Measurements from ENCODE around the gene TPCN1. TPM values are rescaled to one million over a fixed set of nuclear protein-coding genes. Genes with fewer than 3 reads are reported as not detected.

Gene TPCN1
- total RNA-seq, 1 experiment from 2014 or later: 29.7 TPM

DNA sequence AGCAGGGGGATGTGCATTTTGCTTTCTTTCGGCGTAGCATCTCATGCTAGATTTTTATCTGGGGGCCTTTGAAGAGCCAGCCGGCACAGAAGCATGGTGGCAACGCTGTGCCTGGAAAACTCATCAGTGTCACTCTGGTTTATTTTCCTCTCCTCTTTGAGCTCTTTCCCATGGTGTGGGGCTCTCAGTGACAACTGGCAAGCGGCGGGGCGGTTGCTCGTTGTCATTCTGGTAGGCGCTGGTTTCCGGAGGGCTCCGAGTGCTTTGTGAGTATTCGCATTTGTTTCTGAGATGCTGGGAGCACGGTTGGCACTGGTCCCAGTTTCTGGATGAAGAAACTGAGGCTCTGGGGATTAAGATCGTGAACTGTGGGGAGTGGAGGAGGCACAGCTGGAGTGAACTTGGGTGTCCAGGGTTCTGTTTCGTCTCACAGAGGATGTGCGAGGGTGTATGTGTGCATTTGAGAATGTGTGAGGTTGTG, 23.3 kb downstream of the TPCN1 start:
- ChIA-PET POLR2A (no interaction called here), CTCF (no interaction called here), RAD21 (ENCODE audit: low non-redundant PET in 1 of 2, low total read pairs in 2 of 2, uncharacterized antibody in 2 of 2, unreplicated experiment in 2 of 2) (no interaction called here)
- H3K27ac ChIP-seq (ENCODE audit: low read depth, low read length): no peak overlapping the region
- intact Hi-C loops (cut with micrococcal nuclease): no loop called here
- no peaks in the 10 kb centered on the region for H3K9me3 ChIP-seq (ENCODE audit: control insufficient read depth in 1 of 2, insufficient read depth in 1 of 2, low read depth in 1 of 2, low read length in 2 of 2)
- peaks cover 22 to 33% of the 10 kb centered on the region in 2 experiments for H3K4me1 ChIP-seq (ENCODE audit: control insufficient read depth in 1 of 2, insufficient read depth in 2 of 2, low read length in 2 of 2)
- H4K20me1 ChIP-seq (ENCODE audit: insufficient read depth): no peaks in the 10 kb centered on the region
- H3K79me2 ChIP-seq (ENCODE audit: insufficient read depth, low read length): no peaks in the 10 kb centered on the region
- no peak overlapping the region for H3K9ac ChIP-seq (ENCODE audit: low read length)
- no peaks in the 10 kb centered on the region for H3K9me2 ChIP-seq (ENCODE audit: insufficient read depth)
- H3K4me3 ChIP-seq (replicated peaks in 1 of 2; ENCODE audit: low read depth in 1 of 2, low read length in 2 of 2): no peak overlapping the region
- no peak for ATAC-seq
- no peaks in the 10 kb centered on the region for H3K36me3 ChIP-seq (ENCODE audit: control insufficient read depth in 1 of 2, insufficient read depth in 2 of 2, low read length in 2 of 2)
- no peak overlapping the region for H3K4me2 ChIP-seq (ENCODE audit: low read length)
- no peak overlapping the region for H2AFZ ChIP-seq (ENCODE audit: low read depth, low read length, poor library complexity, severe bottlenecking)
- TF ChIP-seq TCF7L2 (IDR thresholded peaks at IDR 0.05; ENCODE audit: borderline replicate concordance, extremely low read depth, insufficient read depth, insufficient read length): no peak
- TF ChIP-seq JUND (IDR thresholded peaks at IDR 0.05): no peak
- no peak for TF ChIP-seq SP1 (IDR thresholded peaks at IDR 0.05; ENCODE audit: low read depth)
- TF ChIP-seq YY1 (IDR thresholded peaks at IDR 0.05; ENCODE audit: extremely low read depth, insufficient replicate concordance, low read depth, low read length): no peak
- no peak for TF ChIP-seq EGR1 (IDR thresholded peaks at IDR 0.05; ENCODE audit: low read depth)
- TF ChIP-seq, protein P1, sequence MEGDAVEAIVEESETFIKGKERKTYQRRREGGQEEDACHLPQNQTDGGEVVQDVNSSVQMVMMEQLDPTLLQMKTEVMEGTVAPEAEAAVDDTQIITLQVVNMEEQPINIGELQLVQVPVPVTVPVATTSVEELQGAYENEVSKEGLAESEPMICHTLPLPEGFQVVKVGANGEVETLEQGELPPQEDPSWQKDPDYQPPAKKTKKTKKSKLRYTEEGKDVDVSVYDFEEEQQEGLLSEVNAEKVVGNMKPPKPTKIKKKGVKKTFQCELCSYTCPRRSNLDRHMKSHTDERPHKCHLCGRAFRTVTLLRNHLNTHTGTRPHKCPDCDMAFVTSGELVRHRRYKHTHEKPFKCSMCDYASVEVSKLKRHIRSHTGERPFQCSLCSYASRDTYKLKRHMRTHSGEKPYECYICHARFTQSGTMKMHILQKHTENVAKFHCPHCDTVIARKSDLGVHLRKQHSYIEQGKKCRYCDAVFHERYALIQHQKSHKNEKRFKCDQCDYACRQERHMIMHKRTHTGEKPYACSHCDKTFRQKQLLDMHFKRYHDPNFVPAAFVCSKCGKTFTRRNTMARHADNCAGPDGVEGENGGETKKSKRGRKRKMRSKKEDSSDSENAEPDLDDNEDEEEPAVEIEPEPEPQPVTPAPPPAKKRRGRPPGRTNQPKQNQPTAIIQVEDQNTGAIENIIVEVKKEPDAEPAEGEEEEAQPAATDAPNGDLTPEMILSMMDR (IDR thresholded peaks at IDR 0.05 in 2 of 3, conservative IDR thresholded peaks at IDR 0.05 in 1 of 3; ENCODE audit: borderline replicate concordance in 1 of 3, insufficient read depth in 1 of 3, low read depth in 2 of 3, low read length in 2 of 3): no peak
- no peak for TF ChIP-seq ZFX (IDR thresholded peaks at IDR 0.05)
- TF ChIP-seq CBX3 (IDR thresholded peaks at IDR 0.05; ENCODE audit: low read depth): no peak
- TF ChIP-seq SIN3A (IDR thresholded peaks at IDR 0.05; ENCODE audit: low read depth): no peak
- no peak for TF ChIP-seq POLR2AphosphoS5 (IDR thresholded peaks at IDR 0.05; ENCODE audit: low read depth, low read length)
- TF ChIP-seq CEBPB (IDR thresholded peaks at IDR 0.05; ENCODE audit: low read depth): no peak
- no peak for TF ChIP-seq RAD21 (IDR thresholded peaks at IDR 0.05; ENCODE audit: low read depth)
- TF ChIP-seq, protein P2, sequence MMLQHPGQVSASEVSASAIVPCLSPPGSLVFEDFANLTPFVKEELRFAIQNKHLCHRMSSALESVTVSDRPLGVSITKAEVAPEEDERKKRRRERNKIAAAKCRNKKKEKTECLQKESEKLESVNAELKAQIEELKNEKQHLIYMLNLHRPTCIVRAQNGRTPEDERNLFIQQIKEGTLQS (IDR thresholded peaks at IDR 0.05): no peak
- no peak for TF ChIP-seq SRF (IDR thresholded peaks at IDR 0.05; ENCODE audit: low read depth)
- TF ChIP-seq, protein P3, sequence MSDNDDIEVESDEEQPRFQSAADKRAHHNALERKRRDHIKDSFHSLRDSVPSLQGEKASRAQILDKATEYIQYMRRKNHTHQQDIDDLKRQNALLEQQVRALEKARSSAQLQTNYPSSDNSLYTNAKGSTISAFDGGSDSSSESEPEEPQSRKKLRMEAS (IDR thresholded peaks at IDR 0.05): no peak
- TF ChIP-seq ELF1 (IDR thresholded peaks at IDR 0.05; ENCODE audit: borderline replicate concordance, low read depth): no peak
- TF ChIP-seq, protein P4, sequence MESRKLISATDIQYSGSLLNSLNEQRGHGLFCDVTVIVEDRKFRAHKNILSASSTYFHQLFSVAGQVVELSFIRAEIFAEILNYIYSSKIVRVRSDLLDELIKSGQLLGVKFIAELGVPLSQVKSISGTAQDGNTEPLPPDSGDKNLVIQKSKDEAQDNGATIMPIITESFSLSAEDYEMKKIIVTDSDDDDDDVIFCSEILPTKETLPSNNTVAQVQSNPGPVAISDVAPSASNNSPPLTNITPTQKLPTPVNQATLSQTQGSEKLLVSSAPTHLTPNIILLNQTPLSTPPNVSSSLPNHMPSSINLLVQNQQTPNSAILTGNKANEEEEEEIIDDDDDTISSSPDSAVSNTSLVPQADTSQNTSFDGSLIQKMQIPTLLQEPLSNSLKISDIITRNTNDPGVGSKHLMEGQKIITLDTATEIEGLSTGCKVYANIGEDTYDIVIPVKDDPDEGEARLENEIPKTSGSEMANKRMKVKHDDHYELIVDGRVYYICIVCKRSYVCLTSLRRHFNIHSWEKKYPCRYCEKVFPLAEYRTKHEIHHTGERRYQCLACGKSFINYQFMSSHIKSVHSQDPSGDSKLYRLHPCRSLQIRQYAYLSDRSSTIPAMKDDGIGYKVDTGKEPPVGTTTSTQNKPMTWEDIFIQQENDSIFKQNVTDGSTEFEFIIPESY (IDR thresholded peaks at IDR 0.05; ENCODE audit: extremely low read depth, insufficient replicate concordance, low read length): no peak
- no peak for TF ChIP-seq FOSL1 (IDR thresholded peaks at IDR 0.05; ENCODE audit: low read depth)
- no peak for TF ChIP-seq ZNF274 (IDR thresholded peaks at IDR 0.05; ENCODE audit: low read depth, low read length)
- no peak for TF ChIP-seq EZH2phosphoT487 (IDR thresholded peaks at IDR 0.05; ENCODE audit: borderline replicate concordance)
- no peak for DNase-seq (ENCODE audit: low read depth, low spot score)
- BruUV-seq (replicated peaks): no TSS peak
- H3K27me3 ChIP-seq (ENCODE audit: insufficient read depth, low read length): no peaks in the 10 kb centered on the region

Data from HCT116 (cell line).